Natural killer cell treated with Interleukin-12 subunit alpha and Interleukin-12 subunit beta and Interleukin-15 and Interleukin-18, amount 100 ng/mL, for 72 hours (primary cell): ENCODE results near the gene COMMD3. TPM values are rescaled to one million over a fixed set of nuclear protein-coding genes. Genes with fewer than 3 reads are reported as not detected.

ENCODE experiments used
- ATAC-seq, 2 donors: fragments of 150-1000 bp; cut with Tn5 transposase in 1 of 2; sonication (Bioruptor Pico), chemical (Tn5 transposase) in 1 of 2; 2 replicates each; pipeline ENCODE4 v1.10.0; 2021
- DNase-seq: peaks from one replicate; pipeline ENCODE4 v3.0.0; 2022; ENCODE audit warnings: low spot score
- H3K27ac Mint-ChIP-seq, 2 donors: 1 replicate in 1 of 2; 2 replicates in 1 of 2; pipeline ENCODE4 v1.8.0; 2022; ENCODE audit warnings: mixed read lengths in 2 of 2, mild to moderate bottlenecking in 1 of 2, moderate library complexity in 1 of 2
- H3K27me3 Mint-ChIP-seq, 2 donors: 1 replicate in 1 of 2; 2 replicates in 1 of 2; pipeline ENCODE4 v1.8.0; 2022; ENCODE audit warnings: mixed read lengths in 2 of 2
- H3K36me3 Mint-ChIP-seq: one replicate; pipeline ENCODE4 v1.8.0; 2022; ENCODE audit warnings: mixed read lengths
- H3K4me1 Mint-ChIP-seq, 2 donors: 1 replicate in 1 of 2; 2 replicates in 1 of 2; pipeline ENCODE4 v1.8.0; 2022; ENCODE audit warnings: low read depth in 2 of 2, mixed read lengths in 2 of 2, mild to moderate bottlenecking in 1 of 2
- H3K4me3 Mint-ChIP-seq: one replicate; pipeline ENCODE4 v1.8.0; 2022; ENCODE audit warnings: mixed read lengths
- H3K9me3 Mint-ChIP-seq: 2 replicates; pipeline ENCODE4 v1.8.0; 2022; ENCODE audit warnings: mixed read lengths
- total RNA-seq, 2 donors: library from RNA; stranded (reverse); gene quantifications; one replicate each; pipeline ENCODE4 v1.2.3, GENCODE V29; 2022

COMMD3 gene
- total RNA-seq, 2 donors from 2014 or later, result 50.1 to 55.8 TPM

DNA sequence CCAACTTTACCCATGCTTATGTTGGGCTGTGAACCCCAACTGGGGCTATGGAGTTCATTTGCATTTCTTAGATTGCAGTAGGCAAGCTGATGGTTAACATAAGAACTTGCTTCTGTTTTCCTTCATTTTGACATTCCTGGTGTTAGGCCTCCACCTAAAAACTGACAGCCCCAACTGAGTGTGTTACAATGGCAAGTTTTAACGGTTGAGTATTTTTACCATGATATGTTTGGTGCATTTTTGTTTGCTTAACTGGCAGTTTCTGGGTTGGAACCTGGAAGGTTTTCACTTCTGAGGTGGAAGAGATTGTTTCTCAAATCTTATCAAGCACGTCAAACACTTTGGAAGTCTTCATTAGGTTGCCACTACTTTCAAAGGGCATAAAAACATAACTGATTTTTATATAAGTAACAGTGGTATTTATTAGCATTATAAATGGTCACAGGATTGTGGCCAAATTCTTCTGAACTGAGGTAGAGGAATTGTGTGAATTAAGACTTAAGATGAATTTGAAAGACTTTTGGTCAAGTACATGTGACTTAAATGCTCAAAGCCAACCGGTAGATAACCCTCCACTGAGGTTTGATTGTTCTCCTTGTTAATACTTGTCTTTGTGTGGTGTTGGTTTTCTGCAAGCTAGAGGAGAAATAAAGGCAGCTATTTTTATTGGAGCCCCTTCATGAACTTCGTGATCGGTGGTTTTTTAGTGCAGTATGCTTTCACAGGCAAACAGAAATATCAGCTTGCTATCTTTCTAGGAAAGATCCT, 7.5 kb downstream of the COMMD3 start:
- H3K4me3 Mint-ChIP-seq, result peak overlapping the region; percentile 81
- H3K27ac Mint-ChIP-seq, result peak overlapping the region in 1 of 2 donors; percentile 62
- peaks cover 6% of the 10 kb centered on the region for H3K36me3 Mint-ChIP-seq
- peaks cover 8 to 12% of the 10 kb centered on the region in 2 donors for H3K27me3 Mint-ChIP-seq
- peaks cover 33 to 58% of the 10 kb centered on the region in 2 donors for H3K4me1 Mint-ChIP-seq
- no peaks in the 10 kb centered on the region for H3K9me3 Mint-ChIP-seq
- ATAC-seq (no peak), DNase-seq (no peak)

DNA sequence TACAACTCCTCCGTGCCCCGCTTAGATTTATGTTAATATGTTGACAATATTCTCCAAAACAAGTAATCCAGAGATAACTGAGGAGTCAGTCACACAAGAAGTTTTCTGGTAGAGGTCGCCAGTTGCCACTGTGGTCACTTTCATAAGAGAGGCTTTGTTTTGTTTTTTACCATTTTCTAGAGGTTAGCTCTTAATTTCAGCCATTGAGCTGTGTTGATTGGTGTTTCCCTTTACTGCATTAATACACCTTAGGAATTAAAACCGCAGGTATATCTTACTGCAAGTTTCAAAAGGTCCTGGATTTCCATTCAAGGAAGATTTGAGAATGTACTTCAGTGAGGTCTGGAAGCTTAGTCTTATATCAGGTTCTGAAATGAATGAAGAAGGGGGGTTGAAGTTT, 8.2 kb downstream of the COMMD3 start:
- H3K4me1 Mint-ChIP-seq, result peaks cover 33 to 53% of the 10 kb centered on the region in 2 donors
- peak overlapping the region; percentile 45 to 62 for H3K27ac Mint-ChIP-seq
- peak overlapping the region; percentile 81 for H3K4me3 Mint-ChIP-seq
- no peak for DNase-seq
- H3K27me3 Mint-ChIP-seq, result peaks cover 8 to 12% of the 10 kb centered on the region in 2 donors
- peaks cover 9% of the 10 kb centered on the region for H3K36me3 Mint-ChIP-seq
- ATAC-seq, result no peak
- no peaks in the 10 kb centered on the region for H3K9me3 Mint-ChIP-seq

DNA sequence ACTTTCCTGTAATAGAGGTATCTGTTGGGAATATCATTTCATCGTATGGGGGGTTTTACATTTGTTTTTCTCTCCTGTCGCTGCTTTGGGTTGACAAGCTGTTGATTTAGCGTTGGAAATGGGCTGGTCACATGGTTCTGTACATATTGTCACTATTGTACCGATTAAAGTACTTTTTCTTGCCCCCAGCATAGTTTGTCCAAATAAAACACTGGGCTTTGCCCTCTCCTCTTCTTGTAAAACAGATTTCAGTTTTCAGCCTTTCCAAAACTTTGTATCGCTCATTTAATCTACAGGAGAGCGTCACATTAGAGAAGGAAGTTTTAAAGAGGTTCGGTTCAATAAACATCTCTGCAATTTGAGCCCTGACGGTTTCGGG, 8.7 kb downstream of the COMMD3 start:
- peak overlapping the region; percentile 81 for H3K4me3 Mint-ChIP-seq
- H3K9me3 Mint-ChIP-seq, result no peaks in the 10 kb centered on the region
- ATAC-seq (no peak), DNase-seq (no peak)
- H3K27me3 Mint-ChIP-seq, result peaks cover 8 to 12% of the 10 kb centered on the region in 2 donors
- H3K4me1 Mint-ChIP-seq, result peaks cover 32 to 48% of the 10 kb centered on the region in 2 donors
- H3K36me3 Mint-ChIP-seq, result peaks cover 12% of the 10 kb centered on the region
- peak overlapping the region; percentile 45 to 62 for H3K27ac Mint-ChIP-seq

DNA sequence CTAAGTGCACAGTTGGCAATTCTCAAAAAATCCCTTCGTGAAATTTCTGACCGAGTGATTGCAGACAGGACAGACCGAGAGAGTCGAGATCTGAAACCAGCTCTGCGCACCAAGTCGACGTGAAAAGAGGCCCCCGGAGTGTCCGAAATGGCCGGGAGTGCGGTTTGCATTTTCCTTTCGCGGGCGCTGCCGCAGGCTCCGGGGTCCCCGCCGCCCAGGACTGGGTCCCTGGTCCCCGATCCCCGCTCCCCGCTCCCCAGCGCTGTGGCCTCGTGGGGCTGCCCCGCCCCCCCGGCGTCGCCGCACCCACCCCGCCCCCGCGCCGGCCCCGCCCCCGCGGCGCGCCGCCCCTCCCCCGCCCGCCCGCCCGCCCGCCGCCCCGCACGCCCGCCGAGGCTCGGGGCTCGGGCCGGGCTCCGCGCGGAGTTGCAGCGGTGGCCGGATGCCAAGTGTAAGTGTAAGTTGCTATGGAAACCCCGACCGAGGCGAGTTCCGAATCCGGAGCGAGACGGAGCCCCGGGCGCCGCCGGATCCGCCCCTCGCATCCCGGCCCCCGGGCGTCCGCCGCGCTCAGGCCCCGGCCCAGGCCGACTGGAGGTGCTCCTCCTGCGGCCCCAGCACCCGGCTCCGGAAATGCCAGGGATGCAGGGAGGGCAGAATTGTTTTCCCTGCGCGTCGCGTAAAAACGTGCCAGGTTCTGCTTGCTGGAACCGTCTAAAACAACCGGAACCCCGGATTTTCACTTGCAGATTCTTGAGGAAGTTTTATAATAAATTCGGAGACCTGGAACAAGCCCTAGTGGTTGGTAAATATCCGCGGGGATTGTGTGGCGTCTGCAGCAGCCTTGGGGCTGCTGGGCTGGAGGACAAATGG, 9.3 kb downstream of the COMMD3 start:
- Mint-ChIP-seq H3K4me1 (peaks cover 28 to 43% of the 10 kb centered on the region in 2 donors), H3K4me3 (peak overlapping the region; percentile 83), H3K27me3 (peaks cover 8 to 12% of the 10 kb centered on the region in 2 donors), H3K36me3 (peaks cover 8% of the 10 kb centered on the region), H3K9me3 (no peaks in the 10 kb centered on the region), H3K27ac (peak overlapping the region; percentile 45 to 62)
- ATAC-seq (peak; percentile 75 to 80), DNase-seq (peak; percentile 79)

DNA sequence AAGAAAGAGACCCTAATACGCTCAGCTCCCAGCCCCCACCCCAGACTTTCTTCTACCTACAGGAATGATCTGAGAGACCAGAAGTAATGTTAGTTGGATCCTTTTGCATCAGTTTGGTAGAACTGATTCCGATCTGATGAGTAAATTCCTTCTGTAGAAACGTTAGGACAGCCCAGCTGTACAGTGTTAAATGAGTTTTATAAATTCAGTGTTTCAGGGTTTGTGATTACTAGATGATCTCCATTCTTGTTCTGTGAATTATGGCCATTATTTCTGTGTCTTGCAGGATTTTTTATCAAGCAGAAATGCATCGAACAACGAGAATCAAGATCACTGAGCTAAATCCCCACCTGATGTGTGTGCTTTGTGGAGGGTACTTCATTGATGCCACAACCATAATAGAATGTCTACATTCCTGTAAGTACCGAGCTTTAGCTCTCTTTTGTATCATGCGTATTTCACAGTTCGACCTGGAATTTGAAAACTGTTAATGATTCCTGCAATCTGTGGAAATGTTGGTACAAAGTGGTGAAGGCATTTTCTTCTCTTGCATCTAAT, 10.0 kb downstream of the COMMD3 start:
- peaks cover 28 to 43% of the 10 kb centered on the region in 2 donors for H3K4me1 Mint-ChIP-seq
- ATAC-seq, result no peak
- peak overlapping the region; percentile 25 to 43 for H3K27ac Mint-ChIP-seq
- peak overlapping the region; percentile 83 for H3K4me3 Mint-ChIP-seq
- no peak for DNase-seq
- no peaks in the 10 kb centered on the region for H3K9me3 Mint-ChIP-seq
- H3K36me3 Mint-ChIP-seq, result peaks cover 8% of the 10 kb centered on the region
- peaks cover 8 to 12% of the 10 kb centered on the region in 2 donors for H3K27me3 Mint-ChIP-seq

DNA sequence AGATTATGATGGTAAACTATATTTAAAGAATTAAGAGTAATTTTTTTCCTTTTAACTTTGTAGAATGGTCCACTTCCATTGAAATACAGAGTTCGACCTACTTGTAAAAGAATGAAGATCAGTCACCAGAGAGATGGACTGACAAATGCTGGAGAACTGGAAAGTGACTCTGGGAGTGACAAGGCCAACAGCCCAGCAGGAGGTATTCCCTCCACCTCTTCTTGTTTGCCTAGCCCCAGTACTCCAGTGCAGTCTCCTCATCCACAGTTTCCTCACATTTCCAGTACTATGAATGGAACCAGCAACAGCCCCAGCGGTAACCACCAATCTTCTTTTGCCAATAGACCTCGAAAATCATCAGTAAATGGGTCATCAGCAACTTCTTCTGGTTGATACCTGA, 13.0 kb downstream of the COMMD3 start:
- no peak for ATAC-seq
- Mint-ChIP-seq H3K4me3 (no peak overlapping the region), H3K4me1 (peaks cover 25 to 38% of the 10 kb centered on the region in 2 donors), H3K27ac (no peak overlapping the region), H3K27me3 (peaks cover 5 to 10% of the 10 kb centered on the region in 2 donors), H3K9me3 (peaks cover 3% of the 10 kb centered on the region), H3K36me3 (peaks cover 15% of the 10 kb centered on the region)
- no peak for DNase-seq

DNA sequence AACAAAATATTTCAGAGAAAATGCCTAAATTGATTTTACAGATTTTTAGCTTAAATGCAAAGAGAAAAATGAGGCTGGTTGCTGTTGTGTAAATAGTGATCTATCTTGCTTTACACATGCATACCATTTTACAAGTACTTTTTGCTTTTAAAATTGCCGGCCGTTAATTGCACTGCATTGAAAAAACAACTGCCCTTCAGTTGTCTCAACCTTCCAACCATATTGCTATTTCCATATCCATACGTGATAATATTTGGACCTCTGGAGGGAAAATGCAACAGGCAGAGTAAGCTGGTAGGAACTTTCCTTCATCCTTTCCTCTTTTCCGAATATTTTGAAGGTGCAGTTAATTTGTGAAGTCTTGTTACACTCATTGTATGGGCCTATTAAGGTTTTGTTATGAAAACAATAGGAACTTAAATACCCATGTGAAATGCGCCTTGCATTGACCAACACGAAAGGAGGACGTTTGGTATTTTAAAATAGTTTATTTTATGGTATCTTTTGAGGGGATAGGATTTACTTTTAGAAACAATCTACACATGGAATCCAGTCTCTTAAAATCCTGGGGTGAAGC, 16.0 kb downstream of the COMMD3 start:
- H3K4me3 Mint-ChIP-seq, result no peak overlapping the region

DNA sequence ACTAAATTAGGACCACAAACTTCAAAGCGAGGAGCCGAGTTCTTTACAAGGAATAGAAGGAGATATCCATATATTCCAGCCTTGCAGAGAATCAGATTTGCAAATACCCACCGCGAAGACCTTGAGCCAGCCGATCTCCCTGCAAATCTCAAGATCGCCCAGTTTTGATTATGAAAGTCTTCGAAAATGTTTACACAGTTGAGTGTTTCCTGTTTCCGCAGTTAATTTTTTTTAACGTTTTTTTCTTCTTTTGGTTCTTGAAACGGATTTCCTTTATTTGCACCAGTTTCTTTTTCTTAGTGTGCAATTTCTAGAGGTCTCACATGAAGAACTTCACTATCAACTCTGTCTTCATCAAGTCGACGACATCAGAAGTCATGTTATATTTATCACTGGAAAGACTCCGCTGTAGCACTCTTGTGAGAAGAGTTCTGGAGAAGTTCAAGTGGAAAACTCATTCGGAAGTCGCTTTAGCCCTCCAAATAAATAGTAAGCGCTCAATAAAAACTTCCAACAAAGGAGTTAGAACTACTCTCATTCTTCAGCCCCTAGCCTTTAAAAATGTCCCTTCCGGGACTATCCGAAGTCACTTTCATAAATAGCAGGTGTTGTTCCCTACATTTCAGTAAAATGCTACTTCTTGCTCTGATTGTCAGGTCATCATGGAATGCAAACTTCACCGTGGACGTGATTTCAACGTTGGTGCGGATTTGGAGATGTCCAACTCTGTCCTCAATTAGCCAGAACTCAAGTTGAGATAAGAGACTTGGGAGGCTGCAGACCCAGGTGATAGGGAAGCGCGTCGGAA, 17.2 kb downstream of the COMMD3 start:
- ATAC-seq (peak in 1 of 2 donors; percentile 17), DNase-seq (no peak)
- H3K27ac Mint-ChIP-seq, result peak overlapping the region; percentile 72 to 86

More for the DNA sequence above, 16.0 kb downstream of the COMMD3 start:
- H3K36me3 Mint-ChIP-seq, result peaks cover 15% of the 10 kb centered on the region
- peak overlapping the region; percentile 72 to 86 for H3K27ac Mint-ChIP-seq
- ATAC-seq (no peak), DNase-seq (no peak)
- peaks cover 2 to 4% of the 10 kb centered on the region in 2 donors for H3K27me3 Mint-ChIP-seq
- H3K4me1 Mint-ChIP-seq, result peaks cover 14 to 22% of the 10 kb centered on the region in 2 donors
- H3K9me3 Mint-ChIP-seq, result peaks cover 3% of the 10 kb centered on the region

DNA sequence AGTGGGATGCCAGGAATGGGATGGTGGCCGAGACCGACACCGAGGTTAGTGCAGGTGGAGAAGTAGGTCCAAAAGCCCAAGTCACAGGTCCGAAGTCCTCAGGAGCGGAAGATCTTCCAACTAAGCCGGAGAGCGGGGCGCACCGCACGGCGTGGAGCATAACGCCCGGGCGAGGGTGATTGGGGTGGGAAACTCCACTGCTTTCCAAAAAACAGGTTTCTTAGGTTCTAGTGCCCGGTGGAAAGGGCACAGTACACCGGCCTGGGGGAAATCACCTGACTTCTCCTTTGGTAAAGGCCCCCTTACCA, 17.7 kb downstream of the COMMD3 start:
- H3K27ac Mint-ChIP-seq, result peak overlapping the region; percentile 72 to 86
- peaks cover 3% of the 10 kb centered on the region for H3K9me3 Mint-ChIP-seq
- peak overlapping the region; percentile 66 for H3K4me3 Mint-ChIP-seq
- peaks cover 2 to 21% of the 10 kb centered on the region in 2 donors for H3K27me3 Mint-ChIP-seq
- H3K36me3 Mint-ChIP-seq, result peaks cover 15% of the 10 kb centered on the region
- ATAC-seq (no peak), DNase-seq (no peak)
- peaks cover 20 to 32% of the 10 kb centered on the region in 2 donors for H3K4me1 Mint-ChIP-seq

More for the DNA sequence above, 17.2 kb downstream of the COMMD3 start:
- Mint-ChIP-seq H3K4me1 (peaks cover 15 to 26% of the 10 kb centered on the region in 2 donors), H3K9me3 (peaks cover 3% of the 10 kb centered on the region), H3K36me3 (peaks cover 15% of the 10 kb centered on the region), H3K4me3 (peak overlapping the region; percentile 66), H3K27me3 (peaks cover 2 to 15% of the 10 kb centered on the region in 2 donors)

DNA sequence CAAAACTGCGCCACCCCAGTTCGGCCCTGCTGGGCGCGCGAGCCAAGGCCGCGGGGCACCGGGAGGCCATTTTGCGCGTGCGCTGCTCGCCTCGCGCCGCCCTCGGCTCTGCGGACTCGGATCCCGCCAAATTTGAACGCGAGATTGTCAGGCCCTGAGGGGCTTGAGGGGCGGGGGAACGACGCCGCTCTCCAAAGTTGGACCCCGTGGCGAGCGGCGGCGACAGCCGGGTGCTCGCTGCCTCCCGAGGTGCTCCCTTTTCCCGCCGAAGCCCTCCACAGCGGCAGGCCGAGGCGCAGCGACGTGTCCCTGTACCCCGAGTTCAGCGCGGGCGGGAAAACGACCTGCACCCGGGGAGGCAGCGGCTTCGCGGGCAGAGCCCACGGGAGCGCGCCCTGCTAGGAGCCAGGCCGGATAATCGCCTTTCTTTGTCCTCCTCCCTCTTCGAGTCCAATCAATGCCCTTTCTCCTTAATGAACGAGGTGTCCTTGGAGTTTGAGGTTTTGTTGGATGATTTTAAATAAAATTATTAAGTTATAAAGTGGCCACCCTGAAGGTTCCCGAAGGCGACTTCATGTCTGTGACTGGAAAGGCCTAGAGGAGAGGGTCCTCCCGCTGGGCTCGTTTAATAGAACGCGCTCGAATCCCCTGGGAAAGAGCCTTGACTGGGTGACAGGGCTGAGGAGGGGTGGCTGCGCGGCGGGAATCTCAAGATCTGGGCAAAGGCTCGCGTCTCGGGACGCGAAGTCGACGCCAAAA, 18.4 kb downstream of the COMMD3 start:
- Mint-ChIP-seq H3K27me3 (peaks cover 2 to 21% of the 10 kb centered on the region in 2 donors), H3K4me1 (peaks cover 20 to 38% of the 10 kb centered on the region in 2 donors), H3K36me3 (peaks cover 10% of the 10 kb centered on the region), H3K4me3 (peak overlapping the region; percentile 80), H3K27ac (peak overlapping the region; percentile 54 to 88), H3K9me3 (peaks cover 3% of the 10 kb centered on the region)
- DNase-seq (no peak), ATAC-seq (no peak)

DNA sequence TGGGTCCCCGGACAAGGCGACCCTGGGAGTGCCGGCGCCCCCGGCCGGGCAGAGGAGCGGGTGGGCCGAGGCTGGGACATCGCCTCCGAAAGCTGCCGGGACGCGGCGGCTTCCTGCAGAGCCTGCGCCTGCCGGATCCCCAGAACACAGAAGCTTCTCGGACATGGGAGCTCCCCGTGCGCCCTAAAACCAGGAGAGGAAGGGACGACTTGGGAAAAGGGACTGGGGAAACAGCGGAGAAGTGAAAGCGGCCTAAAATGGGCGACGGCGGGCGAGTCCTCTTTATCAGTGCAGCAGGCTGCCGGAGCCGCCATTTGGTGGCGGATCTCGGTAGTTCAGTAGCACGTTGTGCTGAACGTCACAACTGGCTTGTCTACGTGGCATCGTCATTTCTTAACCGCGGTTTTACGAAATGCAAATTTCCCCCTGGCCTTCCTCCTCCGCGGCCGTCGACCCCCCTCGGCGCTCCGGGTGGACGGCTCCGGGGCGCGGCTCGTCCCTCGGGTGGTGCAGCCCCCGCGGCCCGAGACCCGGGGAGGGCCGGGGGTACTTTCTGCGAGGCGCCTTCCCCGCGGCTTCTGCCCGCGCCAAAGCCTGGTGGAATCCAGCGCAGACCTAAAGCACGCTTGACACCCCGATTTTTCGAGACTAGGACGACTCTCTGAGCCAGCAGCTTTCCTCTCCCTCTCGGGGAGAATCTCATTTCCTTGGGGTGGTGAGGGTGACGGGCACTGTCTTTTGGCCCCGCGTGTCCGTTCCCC, 19.2 kb downstream of the COMMD3 start:
- ATAC-seq (peak; percentile 81 to 86), DNase-seq (peak; percentile 84)
- Mint-ChIP-seq H3K27me3 (peaks cover 2 to 21% of the 10 kb centered on the region in 2 donors), H3K27ac (peak overlapping the region; percentile 54 to 88), H3K4me3 (peak overlapping the region; percentile 80), H3K4me1 (peaks cover 25 to 46% of the 10 kb centered on the region in 2 donors), H3K9me3 (peaks cover 3% of the 10 kb centered on the region), H3K36me3 (peaks cover 6% of the 10 kb centered on the region)
